ENCODE results near the gene DAD1.
"Not testable (repeated sequence)": the region's sequence is repeated elsewhere in the genome, so short reads cannot be mapped to it uniquely, and the experiment has no call there.

The DAD1 gene

DNA sequence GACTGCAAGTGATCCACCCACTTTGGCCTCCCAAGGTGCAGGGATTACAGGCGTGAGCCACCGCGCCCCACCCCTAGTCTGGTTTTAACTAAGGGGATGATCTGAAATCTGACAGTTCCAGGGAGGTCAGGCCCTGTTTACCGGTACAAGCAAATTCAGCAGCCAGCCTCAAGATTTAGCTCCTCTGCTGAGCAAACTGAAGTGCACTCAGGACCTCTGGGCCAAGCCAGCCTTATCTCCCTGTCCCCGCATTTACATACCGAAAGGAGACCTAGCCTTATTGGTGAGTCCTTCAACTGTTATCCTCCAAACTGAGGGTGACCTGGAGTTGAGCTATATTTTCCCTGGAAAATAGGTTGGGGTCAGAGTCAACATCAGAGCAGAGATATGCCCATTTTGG lies 8.2 kb upstream of the DAD1 start:
- TF ChIP-seq, protein P1, sequence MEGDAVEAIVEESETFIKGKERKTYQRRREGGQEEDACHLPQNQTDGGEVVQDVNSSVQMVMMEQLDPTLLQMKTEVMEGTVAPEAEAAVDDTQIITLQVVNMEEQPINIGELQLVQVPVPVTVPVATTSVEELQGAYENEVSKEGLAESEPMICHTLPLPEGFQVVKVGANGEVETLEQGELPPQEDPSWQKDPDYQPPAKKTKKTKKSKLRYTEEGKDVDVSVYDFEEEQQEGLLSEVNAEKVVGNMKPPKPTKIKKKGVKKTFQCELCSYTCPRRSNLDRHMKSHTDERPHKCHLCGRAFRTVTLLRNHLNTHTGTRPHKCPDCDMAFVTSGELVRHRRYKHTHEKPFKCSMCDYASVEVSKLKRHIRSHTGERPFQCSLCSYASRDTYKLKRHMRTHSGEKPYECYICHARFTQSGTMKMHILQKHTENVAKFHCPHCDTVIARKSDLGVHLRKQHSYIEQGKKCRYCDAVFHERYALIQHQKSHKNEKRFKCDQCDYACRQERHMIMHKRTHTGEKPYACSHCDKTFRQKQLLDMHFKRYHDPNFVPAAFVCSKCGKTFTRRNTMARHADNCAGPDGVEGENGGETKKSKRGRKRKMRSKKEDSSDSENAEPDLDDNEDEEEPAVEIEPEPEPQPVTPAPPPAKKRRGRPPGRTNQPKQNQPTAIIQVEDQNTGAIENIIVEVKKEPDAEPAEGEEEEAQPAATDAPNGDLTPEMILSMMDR (IDR thresholded peaks at IDR 0.05; ENCODE audit: low read depth, low read length, missing control alignments) = no peak
- no peak for DNase-seq (ENCODE audit: low read depth)
- in situ Hi-C loops (cut with HindIII; ENCODE audit: low sequenced_read_pairs) = no loop called here
- H3K4me3 ChIP-seq (ENCODE audit: low read depth, low read length) = no peak overlapping the region

DNA sequence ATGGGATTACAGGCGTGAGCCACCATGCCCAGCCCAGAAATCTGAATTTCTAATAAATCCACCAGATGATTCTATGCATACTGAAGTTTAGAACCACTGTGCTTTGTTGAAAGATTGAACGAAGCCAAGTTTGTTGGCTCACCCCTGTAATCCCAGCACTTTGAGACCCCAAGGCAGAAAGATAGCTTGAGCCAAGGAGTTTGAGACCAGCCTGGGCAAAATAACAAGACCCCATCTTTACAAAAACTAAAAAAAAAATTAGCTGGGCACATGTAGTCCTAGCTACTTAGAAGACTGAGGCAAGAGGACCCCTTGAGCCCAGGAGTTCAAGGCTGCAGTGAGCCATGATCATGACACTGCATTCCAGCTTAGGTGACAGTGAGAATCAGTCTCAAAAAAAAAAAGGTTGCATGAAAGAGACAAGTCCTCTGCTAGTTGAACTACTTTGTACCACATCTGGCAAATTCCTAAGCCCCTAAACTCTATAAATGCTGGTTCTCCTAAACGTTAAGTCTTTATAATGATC lies 7.4 kb upstream of the DAD1 start:
- no peak overlapping the region for H3K4me3 ChIP-seq (ENCODE audit: low read depth, low read length)
- in situ Hi-C loops (cut with HindIII; ENCODE audit: low sequenced_read_pairs) = no loop called here
- DNase-seq (ENCODE audit: low read depth) = no peak
- TF ChIP-seq, protein P1 (IDR thresholded peaks at IDR 0.05; ENCODE audit: low read depth, low read length, missing control alignments) = no peak

DNA sequence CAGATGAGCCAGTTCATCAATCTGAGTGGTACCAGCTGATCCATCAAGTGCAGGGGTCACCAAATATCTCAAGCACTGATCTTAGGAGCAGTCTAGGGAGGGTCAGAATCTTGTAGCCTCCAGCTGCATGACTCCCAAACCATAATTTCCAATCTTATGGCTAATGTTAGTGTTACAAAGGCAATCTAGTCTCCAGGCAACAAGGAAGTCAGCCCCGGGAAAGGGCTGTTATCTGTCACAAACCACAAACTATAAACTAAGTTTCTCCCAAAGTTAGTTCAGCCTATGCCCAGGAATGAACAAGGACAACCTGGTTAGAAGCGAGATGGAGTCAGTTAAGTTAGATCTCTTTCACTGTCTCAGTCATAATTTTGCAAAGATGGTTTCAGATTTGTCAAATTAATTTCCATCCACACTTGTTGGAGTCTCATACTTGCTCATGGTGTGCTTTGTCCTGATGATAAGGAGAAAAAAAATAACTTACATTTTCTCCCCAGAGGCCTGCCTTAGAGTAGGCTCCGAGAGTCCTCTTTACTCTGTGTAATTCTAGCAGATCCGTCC lies 5.2 kb upstream of the DAD1 start:
- H3K4me3 ChIP-seq (ENCODE audit: low read depth, low read length) = no peak overlapping the region
- in situ Hi-C loops (cut with HindIII; ENCODE audit: low sequenced_read_pairs) = no loop called here
- no peak for DNase-seq (ENCODE audit: low read depth)

DNA sequence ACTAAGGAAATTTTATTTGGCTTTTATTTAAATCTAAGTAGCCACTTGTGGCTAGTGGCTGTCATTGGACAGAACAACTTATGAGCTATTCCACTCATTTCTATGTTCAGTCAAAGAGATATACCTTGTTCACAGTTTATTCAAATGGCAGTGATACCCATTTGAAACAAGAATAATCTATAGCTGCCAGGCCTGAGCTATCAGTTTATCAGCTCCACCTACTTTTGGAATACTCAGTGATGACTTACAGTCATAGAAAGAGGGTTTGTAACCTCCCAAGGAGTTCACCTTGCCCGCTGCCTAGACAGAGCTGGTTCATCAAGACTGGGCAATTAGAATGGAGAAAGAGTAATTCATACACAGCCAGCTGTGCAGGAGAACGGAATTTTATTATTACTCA lies 4.6 kb upstream of the DAD1 start:
- TF ChIP-seq, protein P1 (IDR thresholded peaks at IDR 0.05; ENCODE audit: low read depth, low read length, missing control alignments) = no peak
- no peak overlapping the region for H3K4me3 ChIP-seq (ENCODE audit: low read depth, low read length)
- no peak for DNase-seq (ENCODE audit: low read depth)
- in situ Hi-C loops (cut with HindIII; ENCODE audit: low sequenced_read_pairs) = no loop called here

More for the DNA sequence above, 5.2 kb upstream of the DAD1 start:
- TF ChIP-seq, protein P1 (IDR thresholded peaks at IDR 0.05; ENCODE audit: low read depth, low read length, missing control alignments) = no peak

DNA sequence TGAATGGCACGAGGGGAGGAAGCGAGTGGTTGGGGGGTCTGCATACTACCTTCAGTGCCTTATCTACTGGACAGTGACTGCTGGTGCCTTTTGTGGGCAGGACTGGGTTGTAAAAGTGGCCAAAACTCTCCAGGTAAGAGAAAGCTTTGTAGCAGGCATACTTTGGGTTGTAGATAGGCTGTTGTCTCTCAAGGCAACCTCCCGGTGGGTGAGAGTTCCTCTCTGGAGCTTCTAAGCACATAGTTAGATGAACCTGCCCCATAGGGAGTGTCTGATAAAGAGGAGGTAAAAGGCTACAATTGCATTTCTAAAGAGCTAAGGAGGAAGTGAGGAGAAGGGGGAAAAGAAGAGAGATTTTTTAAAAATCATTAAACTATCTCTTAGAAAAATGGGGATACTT lies 4.2 kb upstream of the DAD1 start:
- TF ChIP-seq, protein P1 (IDR thresholded peaks at IDR 0.05; ENCODE audit: low read depth, low read length, missing control alignments) = no peak
- no peak for DNase-seq (ENCODE audit: low read depth)
- in situ Hi-C loops (cut with HindIII; ENCODE audit: low sequenced_read_pairs) = no loop called here
- H3K4me3 ChIP-seq (ENCODE audit: low read depth, low read length) = no peak overlapping the region

DNA sequence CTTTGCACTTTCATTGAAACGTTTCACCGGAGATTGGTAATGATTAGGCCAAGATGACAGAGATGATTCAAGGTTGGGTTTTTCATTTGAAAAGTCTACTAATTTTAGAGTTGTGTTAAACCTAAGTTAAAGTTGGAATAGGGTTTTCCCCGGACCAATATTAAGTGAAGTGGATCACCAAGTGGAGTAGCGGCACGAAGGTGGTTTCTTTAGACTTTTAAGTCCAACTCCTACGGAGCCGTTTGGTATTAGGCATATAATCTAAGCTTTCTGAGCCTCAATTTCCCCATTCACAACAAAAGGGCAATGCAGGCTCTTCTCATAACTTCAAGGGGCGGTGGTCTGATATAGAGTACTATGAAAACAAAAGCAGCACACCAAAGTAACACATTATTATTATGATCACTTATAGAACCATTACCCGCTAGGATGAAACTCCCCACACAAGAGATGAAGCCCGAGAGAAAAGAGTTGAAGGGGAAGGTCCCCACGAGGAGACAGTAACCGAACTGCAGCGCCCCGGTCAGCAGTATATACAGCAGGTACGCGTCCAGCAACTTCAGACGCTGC lies 413 bp downstream of the DAD1 start:
- no peak for DNase-seq (ENCODE audit: low read depth)
- in situ Hi-C loops (cut with HindIII; ENCODE audit: low sequenced_read_pairs) = no loop called here
- TF ChIP-seq, protein P1 (IDR thresholded peaks at IDR 0.05; ENCODE audit: low read depth, low read length, missing control alignments) = no peak
- peak overlapping the region; percentile 75 for H3K4me3 ChIP-seq (ENCODE audit: low read depth, low read length)

DNA sequence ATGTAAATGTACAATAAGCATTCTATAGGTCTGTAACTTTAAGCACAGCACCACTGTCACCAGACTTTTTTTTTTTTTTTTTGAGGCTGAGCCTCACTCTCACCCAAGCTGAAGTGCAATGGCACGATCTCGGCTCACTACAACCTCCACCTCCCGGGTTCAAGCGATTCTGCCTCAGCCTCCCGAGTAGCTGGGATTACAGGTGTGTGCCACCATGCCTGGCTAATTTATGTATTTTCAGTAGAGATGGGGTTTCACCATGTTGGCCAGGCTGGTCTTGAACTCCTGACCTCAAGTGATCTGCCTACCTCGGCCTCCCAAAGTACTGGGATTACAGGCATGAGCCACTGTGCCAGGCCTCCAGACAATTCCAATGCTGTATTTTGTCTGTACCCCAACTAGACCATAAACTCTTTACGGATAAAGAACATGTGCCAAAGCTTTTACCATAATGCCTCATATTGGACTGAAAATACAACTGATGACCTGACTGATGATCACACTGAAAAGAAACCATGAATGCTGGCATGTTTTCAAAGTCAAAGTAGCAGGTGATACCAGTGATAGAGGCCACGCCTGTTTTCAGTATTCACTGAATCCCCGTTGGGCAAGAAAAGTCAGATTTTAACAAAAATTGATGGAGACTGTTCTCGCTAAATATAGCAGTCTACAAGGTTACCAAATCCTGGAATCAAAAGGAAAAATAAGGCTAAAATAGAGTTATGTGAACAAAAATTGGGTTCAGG lies 1.2 kb downstream of the DAD1 start:
- DNase-seq (ENCODE audit: low read depth); in situ Hi-C loops (cut with HindIII; ENCODE audit: low sequenced_read_pairs): not testable (repeated sequence)
- peak overlapping the region; percentile 75 for H3K4me3 ChIP-seq (ENCODE audit: low read depth, low read length)
